Stimulated activated CD8-positive, alpha-beta memory T cell treated with anti-CD3 and anti-CD28 coated beads, Interleukin-4, amount 100 ng/mL, for 1 hour (primary cell): Measurements from ENCODE around the gene MPZL3.

Experiments used
- DNase-seq, 2 donors: peaks; one replicate each; pipeline ENCODE4 v3.0.0-alpha.2; 2020; ENCODE audit warnings: low read depth in 2 of 2, low spot score in 1 of 2

MPZL3 gene

GRCh38 chr11:118264569-118265465 is 12.7 kb upstream of the MPZL3 start:
- DNase-seq: no peak

GRCh38 chr11:118263695-118264568 is 11.8 kb upstream of the MPZL3 start, which contains the start of gene MPZL2:
Gene MPZL2 (minus strand): TSS chr11:118264297. CDS start chr11:118264153, 144 bp downstream.
- DNase-seq: no peak

GRCh38 chr11:118263112-118263511 is 10.9 kb upstream of the MPZL3 start:
- DNase-seq: no peak

GRCh38 chr11:118260353-118260752 is 8.2 kb upstream of the MPZL3 start:
- no peak for DNase-seq

GRCh38 chr11:118259138-118259537 is 7.0 kb upstream of the MPZL3 start:
- no peak for DNase-seq

GRCh38 chr11:118258410-118258809 is 6.2 kb upstream of the MPZL3 start:
- no peak for DNase-seq

GRCh38 chr11:118252688-118253087 is 523 bp upstream of the MPZL3 start:
- DNase-seq: no peak

- no peak for DNase-seq
Measured at GRCh38 chr11:118247041-118247440, 5.1 kb downstream of the MPZL3 start.

GRCh38 chr11:118245936-118246562 is 6.1 kb downstream of the MPZL3 start:
- no peak for DNase-seq

- no peak for DNase-seq
Measured at GRCh38 chr11:118243993-118244762, 8.0 kb downstream of the MPZL3 start.

GRCh38 chr11:118243161-118243560 is 9.0 kb downstream of the MPZL3 start:
- DNase-seq: no peak

- DNase-seq: no peak
Measured at GRCh38 chr11:118241764-118242098, 10.4 kb downstream of the MPZL3 start.

- DNase-seq: no peak
Measured at GRCh38 chr11:118240999-118241763, 11.0 kb downstream of the MPZL3 start.

- no peak for DNase-seq
Measured at GRCh38 chr11:118239509-118240205, 12.5 kb downstream of the MPZL3 start.

GRCh38 chr11:118238929-118239328 is 13.2 kb downstream of the MPZL3 start:
- DNase-seq: no peak

- no peak for DNase-seq
Measured at GRCh38 chr11:118238421-118238820, 13.7 kb downstream of the MPZL3 start.

- no peak for DNase-seq
Measured at GRCh38 chr11:118236170-118236569, 16.0 kb downstream of the MPZL3 start.

- DNase-seq: no peak
Measured at GRCh38 chr11:118234833-118235232, 17.3 kb downstream of the MPZL3 start.

GRCh38 chr11:118233850-118234249 is 18.3 kb downstream of the MPZL3 start:
- DNase-seq: no peak
